GM21737 (cell line): ENCODE results near the gene MYEOV.

Source experiments
- ATAC-seq: cut with Tn5 transposase; IDR thresholded peaks from one replicate; pipeline ENCODE4 v1.9.1; 2021; ENCODE audit warnings: mild to moderate bottlenecking, moderate library complexity; ENCODE audit not compliant: unreplicated experiment

Gene MYEOV

GRCh38 chr11:69314555-69314954, 20.6 kb downstream of the MYEOV start:
- no peak for ATAC-seq

GRCh38 chr11:69316956-69317355, 23.0 kb downstream of the MYEOV start:
- ATAC-seq = no peak

GRCh38 chr11:69317401-69318092, 23.6 kb downstream of the MYEOV start:
- ATAC-seq = no peak

- no peak for ATAC-seq
These were observed 24.1 kb downstream of the MYEOV start for GRCh38 chr11:69318093-69318420.

GRCh38 chr11:69319255-69320106, 25.5 kb downstream of the MYEOV start:
- no peak for ATAC-seq

GRCh38 chr11:69320326-69320725, 26.4 kb downstream of the MYEOV start:
- ATAC-seq = no peak

- no peak for ATAC-seq
These were observed 27.1 kb downstream of the MYEOV start for GRCh38 chr11:69320756-69321741.

- ATAC-seq = no peak
These were observed 28.0 kb downstream of the MYEOV start for GRCh38 chr11:69321877-69322361.

GRCh38 chr11:69325446-69325845, 31.5 kb downstream of the MYEOV start:
- ATAC-seq = no peak

GRCh38 chr11:69326622-69327219, 32.8 kb downstream of the MYEOV start:
- no peak for ATAC-seq

- ATAC-seq = no peak
These were observed 33.8 kb downstream of the MYEOV start for GRCh38 chr11:69327741-69328191.

GRCh38 chr11:69328231-69328630, 34.3 kb downstream of the MYEOV start:
- ATAC-seq = no peak

GRCh38 chr11:69329581-69329980, 35.6 kb downstream of the MYEOV start:
- no peak for ATAC-seq

GRCh38 chr11:69330330-69330729, 36.4 kb downstream of the MYEOV start:
- no peak for ATAC-seq

- no peak for ATAC-seq
These were observed 39.3 kb downstream of the MYEOV start for GRCh38 chr11:69333149-69333710.

GRCh38 chr11:69333879-69334278, 39.9 kb downstream of the MYEOV start:
- ATAC-seq = no peak

GRCh38 chr11:69335007-69335780, 41.2 kb downstream of the MYEOV start:
- no peak for ATAC-seq

- no peak for ATAC-seq
These were observed 41.9 kb downstream of the MYEOV start for GRCh38 chr11:69335781-69336405.

GRCh38 chr11:69337211-69337721, 43.3 kb downstream of the MYEOV start:
- no peak for ATAC-seq
